Right lobe of liver (tissue), 4 donors: Measurements from ENCODE around the gene GTSF1L.

Experiments used
- POLR2A ChIP-seq: fragments of 450-650 bp; IDR thresholded peaks from one replicate; pipeline ENCODE4 v1.6.1; 2017; ENCODE audit warnings: antibody characterized with exemption, mild to moderate bottlenecking
- TF ChIP-seq, protein P1 (sequence below), 4 donors: fragments of 200-600 bp in 3 of 4; fragments of 450-650 bp in 1 of 4; IDR thresholded peaks; one replicate each; pipeline versions ENCODE4 v1.5.1 to v1.8.0; 2016 to 2022; ENCODE audit warnings: antibody characterized with exemption in 4 of 4, mild to moderate bottlenecking in 2 of 4
- donor health status: DM: no; HTN: no; CAD: no.
- donor health status: DM: no; HTN: no; CAD: no.
- donor health status: DM: no; HTN: yes; CAD: no.

DNA sequence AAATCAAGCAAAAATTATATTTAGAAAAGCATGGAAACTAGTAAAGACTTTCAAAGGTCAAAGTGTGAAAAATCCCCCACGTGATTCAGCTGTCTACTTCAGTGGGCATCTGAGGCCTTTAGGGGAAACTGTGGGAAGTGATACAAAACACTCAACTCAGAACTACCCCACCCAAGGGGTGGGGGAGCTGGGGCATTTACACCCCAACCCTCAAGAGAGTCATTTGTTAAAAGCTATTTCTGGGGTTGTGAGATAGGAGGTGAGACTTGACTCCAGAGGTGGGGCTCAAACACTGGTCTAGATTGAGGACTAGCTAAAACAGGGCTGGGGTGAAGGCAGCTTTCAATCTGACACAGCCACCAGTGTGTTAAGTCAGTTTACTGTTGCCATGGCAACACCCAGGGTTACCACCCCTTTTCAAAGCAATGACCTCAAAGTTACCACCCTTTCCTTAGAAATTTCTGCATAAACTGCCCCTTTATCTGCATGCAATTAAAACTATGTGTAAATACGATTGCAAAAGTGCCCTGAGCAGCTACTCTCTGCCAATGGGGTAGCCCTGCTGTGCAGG lies 9.9 kb upstream of the GTSF1L start:
- TF ChIP-seq POLR2A: no peak
- TF ChIP-seq, protein P1, sequence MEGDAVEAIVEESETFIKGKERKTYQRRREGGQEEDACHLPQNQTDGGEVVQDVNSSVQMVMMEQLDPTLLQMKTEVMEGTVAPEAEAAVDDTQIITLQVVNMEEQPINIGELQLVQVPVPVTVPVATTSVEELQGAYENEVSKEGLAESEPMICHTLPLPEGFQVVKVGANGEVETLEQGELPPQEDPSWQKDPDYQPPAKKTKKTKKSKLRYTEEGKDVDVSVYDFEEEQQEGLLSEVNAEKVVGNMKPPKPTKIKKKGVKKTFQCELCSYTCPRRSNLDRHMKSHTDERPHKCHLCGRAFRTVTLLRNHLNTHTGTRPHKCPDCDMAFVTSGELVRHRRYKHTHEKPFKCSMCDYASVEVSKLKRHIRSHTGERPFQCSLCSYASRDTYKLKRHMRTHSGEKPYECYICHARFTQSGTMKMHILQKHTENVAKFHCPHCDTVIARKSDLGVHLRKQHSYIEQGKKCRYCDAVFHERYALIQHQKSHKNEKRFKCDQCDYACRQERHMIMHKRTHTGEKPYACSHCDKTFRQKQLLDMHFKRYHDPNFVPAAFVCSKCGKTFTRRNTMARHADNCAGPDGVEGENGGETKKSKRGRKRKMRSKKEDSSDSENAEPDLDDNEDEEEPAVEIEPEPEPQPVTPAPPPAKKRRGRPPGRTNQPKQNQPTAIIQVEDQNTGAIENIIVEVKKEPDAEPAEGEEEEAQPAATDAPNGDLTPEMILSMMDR (IDR thresholded peaks at IDR 0.05): no peak
